Kasumi-1 (cell line): Measurements from ENCODE around the gene ATXN1.

Source experiments
- DNase-seq, 2 experiments: peaks; one replicate each; lab custom pipeline; 2025; lab: John Stamatoyannopoulos, UW

ATXN1 gene

GRCh38 chr6:16359563-16359962 is 401.7 kb downstream of the ATXN1 start:
- DNase-seq = no peak

DNA sequence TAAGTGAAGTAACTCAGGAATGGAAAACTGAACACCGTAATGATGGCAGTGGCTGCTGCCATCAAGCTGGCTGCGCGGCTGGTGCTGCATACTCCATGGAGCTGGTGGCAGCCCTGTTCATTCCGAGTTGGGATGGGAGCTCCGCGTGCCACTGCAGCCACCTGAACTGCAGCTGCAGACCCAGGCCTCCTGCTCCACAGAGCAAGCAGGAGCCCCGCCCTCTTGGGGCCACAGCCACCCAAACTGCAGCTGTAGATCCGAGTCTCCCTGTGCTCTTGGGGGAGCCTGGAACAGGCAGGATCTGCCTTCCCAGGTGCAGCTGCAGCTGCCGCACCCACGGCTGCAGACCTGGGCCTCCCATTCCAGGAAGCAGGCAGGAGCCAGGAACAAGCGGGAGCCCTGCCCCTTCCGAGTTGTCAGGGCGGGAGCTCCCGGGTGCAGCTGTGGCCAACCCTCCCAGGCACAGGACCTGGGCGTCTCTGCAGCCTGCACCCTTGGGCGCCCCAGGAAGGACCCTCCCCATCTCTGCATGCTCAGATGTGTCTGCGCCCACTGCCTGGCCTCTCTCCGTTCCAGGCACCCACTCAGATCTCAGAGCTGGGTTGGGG is 402.6 kb downstream of the ATXN1 start:
- DNase-seq = no peak

DNA sequence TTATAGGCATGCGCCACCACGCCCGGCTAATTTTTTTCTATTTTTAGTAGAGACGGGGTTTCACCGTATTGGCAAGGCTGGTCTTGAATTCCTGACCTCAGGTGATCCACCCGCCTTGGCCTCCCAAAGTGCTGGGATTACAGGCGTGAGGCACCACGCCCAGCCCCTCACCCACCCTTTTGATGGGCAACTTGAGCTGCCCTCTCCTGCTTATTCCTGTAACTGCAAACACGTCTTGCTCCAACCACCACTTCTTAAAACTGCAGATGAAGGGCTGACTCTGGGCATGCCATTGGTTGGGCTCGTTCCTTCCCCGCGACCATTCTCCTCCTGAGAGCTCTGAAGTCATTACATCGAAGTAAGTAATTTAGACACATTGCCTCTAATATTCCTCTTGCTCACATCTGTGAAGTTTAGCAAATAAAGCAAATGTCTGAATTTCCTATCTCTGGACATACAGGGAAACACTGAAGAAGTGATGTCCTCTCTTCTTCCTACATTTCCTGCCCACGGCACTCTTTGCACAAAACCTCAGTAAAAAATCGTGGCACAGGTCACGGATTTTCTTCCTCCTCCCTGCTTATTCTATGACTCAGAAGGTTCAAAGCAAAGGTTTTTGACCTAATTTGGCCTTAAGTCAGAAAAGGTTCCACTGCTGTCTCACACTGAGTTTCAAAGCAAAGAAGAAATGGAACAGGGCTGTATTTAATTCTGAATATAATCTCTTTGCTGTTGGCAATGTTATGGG is 405.4 kb downstream of the ATXN1 start:
- DNase-seq = no peak

- DNase-seq = no peak
These were observed 406.0 kb downstream of the ATXN1 start for GRCh38 chr6:16355238-16355637.

DNA sequence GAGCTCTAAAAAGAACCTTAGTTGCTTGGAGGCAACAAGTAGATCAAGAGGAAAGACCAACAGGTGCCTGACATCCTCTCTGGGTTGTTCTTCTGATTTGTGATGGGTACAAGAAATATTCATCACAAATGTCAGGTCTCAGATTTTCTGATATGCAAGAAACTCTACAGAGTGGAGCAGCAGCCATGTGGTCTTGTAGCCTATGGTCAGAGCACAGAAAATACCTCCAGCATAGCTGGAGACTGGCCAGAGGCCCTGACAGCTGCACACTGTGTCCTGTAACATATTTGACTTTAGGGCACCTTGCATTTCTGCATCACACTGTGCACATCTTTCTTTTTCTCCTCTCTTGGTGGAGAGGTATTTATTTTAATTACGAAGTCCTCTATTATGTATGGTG is 406.6 kb downstream of the ATXN1 start:
- no peak for DNase-seq

DNA sequence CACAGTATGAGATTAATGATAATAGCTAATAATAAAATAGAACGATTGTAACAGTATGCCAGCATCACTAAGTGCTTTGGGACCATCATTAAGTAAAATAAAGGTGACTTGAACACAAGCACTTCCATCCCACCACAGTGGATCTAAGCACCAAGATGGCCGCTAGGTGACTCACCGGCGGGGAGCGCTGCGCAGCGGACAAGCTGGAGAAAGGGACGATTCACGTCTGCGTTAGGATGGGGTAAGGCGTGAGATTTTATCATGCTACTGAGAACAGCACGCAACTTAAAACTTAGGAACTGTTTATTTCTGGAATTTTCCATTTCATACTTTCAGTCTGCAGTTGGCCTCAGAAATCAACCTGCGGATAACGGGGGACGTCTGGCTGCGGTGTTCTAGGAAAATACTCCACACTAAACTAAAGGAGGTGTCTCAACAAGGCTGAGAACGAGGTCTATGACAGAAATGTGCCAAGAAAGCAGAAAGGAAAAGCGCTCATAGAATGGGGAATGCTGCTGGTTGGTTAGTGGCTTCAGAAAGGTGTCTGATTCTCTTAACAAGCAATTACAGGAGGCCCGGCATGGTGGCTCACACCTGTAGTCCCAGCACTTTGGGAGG is 408.3 kb downstream of the ATXN1 start:
- DNase-seq = no peak

GRCh38 chr6:16352258-16352635 is 409.0 kb downstream of the ATXN1 start:
- DNase-seq = no peak

GRCh38 chr6:16349544-16349943 is 411.7 kb downstream of the ATXN1 start:
- DNase-seq = no peak

DNA sequence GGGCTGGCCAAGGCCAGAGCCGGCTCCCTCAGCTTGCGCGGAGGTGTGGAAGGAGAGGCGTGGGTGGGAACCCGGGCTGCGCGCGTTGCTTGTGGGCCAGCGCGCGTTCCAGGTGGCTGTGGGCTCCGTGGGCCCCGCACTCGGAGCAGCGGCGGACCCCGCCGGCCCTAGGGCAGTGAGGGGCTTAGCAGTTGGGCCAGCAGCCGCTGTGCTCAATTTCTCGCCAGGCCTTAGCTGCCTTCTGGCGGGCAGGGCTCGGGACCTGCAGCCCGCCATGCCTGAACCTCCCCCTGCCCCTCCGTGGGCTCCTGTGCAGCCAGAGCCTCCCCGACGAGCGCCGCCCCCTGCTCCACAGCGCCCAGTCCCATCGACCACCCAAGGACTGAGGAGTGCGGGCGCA is 414.4 kb downstream of the ATXN1 start:
- no peak for DNase-seq

GRCh38 chr6:16345449-16346330 is 415.6 kb downstream of the ATXN1 start:
- DNase-seq = no peak

GRCh38 chr6:16344756-16345155 is 416.5 kb downstream of the ATXN1 start:
- DNase-seq = no peak

- no peak for DNase-seq
These were observed 417.7 kb downstream of the ATXN1 start for GRCh38 chr6:16343593-16343992.

GRCh38 chr6:16339265-16339587 is 422.0 kb downstream of the ATXN1 start:
- no peak for DNase-seq

DNA sequence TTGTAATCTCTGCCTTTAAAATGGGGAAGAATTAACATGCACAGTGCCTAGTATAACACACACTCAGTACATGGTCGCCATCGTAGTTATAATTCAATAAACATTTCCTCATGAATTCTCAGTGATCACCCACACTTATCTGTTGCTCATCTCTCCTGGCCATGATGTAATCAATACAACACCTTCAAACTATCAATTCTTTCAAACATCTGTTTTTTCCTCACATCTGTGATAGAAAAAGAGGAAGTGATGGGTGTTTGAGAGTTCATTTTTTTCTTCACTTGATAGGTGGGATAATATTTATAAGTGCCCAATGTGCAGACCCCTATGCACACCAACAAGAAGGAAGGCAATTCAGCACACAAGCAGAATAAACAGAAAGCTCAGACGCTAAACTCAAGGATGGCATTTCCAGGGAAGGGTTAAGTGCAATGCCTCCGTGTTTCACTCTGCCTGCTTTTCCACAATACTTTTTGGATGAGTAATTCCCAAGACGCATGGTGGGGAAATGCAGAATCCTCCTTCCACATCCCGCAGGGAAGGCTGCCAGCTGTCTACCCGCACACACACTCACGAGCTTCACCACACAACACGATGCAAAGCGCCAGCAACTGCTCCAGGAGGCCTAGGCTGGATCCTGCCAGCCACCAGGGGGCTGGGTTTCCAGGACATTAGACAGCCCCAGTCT is 422.5 kb downstream of the ATXN1 start:
- DNase-seq = peak in 1 of 2 experiments; percentile 9

DNA sequence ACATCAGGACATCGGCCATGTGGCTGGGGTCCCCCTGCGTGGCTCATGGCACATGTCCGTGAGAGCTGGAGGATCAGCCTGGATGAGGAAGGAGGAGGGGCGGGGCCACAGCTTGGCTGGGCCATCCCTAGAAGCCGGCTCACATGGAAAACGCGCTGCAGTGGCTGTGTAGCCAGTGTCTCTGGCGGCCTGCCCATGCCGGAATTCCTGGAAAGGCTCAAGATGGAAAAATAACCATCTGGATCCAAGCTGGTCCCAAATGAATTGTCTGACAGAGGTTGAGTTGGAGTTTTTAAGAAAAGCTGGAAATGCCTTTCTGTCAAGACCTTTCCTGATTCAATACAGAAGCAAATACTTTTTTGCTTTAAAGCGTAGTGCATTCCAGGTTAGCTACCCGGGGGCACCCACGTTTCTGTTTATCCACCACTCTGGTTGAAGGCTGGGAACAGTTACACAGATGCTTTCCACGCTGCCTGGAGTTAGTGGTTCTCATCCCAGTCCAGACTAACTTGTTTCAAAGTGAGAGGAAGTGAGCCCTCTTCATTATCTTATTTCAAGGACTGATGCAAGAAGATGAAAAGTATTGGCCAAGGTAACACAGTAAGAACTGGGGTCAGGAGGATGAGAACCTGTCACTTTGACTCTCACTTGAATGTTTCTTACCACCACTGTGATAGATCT is 423.8 kb downstream of the ATXN1 start:
- no peak for DNase-seq

GRCh38 chr6:16336911-16337294 is 424.4 kb downstream of the ATXN1 start:
- no peak for DNase-seq

GRCh38 chr6:16336056-16336818 is 425.0 kb downstream of the ATXN1 start:
- no peak for DNase-seq

DNA sequence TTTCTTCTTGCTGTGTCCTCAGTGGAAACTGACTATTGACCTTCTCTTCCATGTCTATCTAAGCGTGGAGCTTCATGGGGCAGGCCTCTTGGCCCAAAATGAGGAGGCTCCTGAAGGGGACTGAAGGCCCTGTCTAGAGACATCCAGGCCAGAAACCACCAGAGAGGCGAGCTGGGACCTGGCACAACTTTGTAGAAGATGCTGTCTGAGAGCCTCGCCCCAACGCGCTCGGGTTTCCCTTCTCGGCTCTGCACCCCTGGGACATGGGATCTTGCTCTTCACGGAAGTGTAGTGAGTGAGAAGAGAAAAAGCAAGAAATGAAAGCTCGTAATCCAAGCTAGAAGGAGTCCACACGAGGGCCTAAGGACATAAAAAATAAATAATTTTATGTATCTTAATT is 426.1 kb downstream of the ATXN1 start:
- DNase-seq = no peak

DNA sequence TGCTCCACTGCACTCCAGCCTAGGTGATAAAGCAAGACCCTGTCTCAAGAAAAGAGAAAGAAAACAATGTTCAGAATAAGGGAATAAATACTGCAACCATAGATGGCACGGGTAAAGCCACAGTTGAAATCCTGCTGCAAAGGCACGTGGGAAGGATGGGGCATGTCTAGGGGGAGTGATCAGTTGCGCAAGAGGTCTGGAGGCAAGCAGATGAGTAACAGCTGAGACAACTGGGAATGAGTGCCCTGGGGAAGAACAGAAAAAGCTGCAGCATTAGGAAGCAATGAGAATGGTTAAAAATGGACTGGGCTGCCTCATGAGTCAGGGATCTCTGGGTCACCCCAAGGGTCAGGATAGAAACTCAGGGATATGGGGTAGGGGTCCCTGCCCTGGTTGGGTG is 426.6 kb downstream of the ATXN1 start:
- DNase-seq = peak; percentile 57 to 61

- no peak for DNase-seq
These were observed 427.7 kb downstream of the ATXN1 start for GRCh38 chr6:16333580-16333979.

DNA sequence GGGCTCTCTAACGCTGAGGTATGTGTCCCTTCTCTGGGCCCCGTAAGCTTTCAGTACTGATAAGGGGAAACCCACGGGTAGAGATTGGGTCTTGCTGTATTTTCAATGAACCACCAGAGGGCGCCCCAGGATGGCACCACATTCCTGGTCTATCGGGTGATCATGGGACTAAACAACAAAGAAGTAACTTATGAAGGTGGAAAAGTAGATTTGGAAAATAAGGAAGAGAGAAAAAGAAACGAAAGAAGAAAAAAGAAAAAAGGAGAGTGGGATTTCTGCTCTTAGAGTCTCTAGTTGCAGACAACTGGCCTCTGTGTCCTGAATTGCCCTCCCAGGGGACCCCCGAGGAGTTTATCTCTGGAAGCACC is 429.1 kb downstream of the ATXN1 start:
- DNase-seq = peak; percentile 75 to 83
